GM21515 (cell line): ENCODE results near the gene EP300.
A peak's percentile ranks its signal among the peaks of the same experiment; 100 is the strongest.

ENCODE experiments used
- ATAC-seq: cut with Tn5 transposase; IDR thresholded peaks from one replicate; pipeline ENCODE4 v1.9.1; 2021; ENCODE audit not compliant: unreplicated experiment

EP300 gene

DNA sequence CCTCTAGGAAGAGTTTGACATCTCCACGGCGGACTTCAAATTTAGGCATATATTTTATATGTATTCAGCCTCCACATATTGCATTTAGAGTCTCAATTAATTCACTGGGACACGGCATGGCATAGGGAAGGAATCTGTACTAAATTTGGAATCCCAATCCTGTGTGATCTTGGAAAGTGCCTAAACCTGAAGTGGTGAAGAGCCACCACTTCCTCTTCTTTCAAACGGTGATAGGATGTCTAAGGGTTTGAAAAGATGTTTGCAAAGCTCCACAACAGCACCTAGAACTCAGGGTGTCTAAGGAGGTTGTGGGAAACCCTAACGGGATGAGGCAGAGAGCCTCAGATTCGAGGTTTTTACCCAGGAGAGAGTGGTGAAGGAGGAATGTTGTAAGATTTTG is 111.7 kb downstream of the EP300 start:
- no peak for ATAC-seq

- ATAC-seq: peak; percentile 93
Observed at GRCh38 chr22:41204992-41205900, 112.9 kb downstream of the EP300 start, which contains the start of gene L3MBTL2. Gene L3MBTL2 (plus strand): TSS chr22:41205312. CDS start chr22:41205363, 51 bp downstream.

DNA sequence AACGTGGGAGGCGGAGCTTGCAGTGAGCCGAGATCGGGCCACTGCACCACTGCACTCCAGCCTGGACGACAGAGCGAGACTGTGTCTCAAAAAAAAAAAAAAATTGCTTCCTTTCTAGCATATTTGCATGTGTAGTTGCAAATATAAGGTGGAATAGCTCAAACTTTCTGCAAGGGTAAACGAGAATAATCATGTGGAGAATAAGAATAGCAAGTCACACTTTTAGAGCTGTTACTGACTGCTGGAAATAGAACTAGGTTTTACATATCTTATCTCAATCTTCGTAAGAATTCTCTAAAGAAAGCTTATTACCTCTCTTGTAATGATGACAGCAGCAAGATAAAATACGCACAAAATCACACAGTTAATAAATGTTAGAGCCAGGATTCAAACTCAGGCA is 114.3 kb downstream of the EP300 start:
- ATAC-seq: no peak

DNA sequence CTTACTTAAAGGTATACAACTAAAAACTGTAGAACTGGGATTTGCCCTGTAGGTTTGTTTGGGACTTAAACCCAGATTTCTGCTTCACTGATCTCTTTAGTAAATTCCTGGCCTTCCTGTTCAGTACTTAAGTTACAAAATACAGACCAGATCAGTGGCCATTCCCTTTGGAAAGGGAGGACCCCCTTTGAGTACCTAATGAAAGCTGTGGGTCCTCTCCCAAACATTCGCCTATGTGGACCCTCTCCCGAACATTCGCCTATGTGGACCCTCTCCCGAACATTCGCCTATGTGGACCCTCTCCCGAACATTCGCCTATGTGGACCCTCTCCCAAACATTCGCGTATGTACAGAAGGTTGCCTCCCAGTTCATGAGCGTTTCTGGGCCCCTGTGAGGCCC is 123.0 kb downstream of the EP300 start:
- no peak for ATAC-seq

- ATAC-seq: no peak
Observed at GRCh38 chr22:41215926-41216325, 123.5 kb downstream of the EP300 start.

GRCh38 chr22:41216984-41217383 is 124.6 kb downstream of the EP300 start:
- ATAC-seq: no peak

DNA sequence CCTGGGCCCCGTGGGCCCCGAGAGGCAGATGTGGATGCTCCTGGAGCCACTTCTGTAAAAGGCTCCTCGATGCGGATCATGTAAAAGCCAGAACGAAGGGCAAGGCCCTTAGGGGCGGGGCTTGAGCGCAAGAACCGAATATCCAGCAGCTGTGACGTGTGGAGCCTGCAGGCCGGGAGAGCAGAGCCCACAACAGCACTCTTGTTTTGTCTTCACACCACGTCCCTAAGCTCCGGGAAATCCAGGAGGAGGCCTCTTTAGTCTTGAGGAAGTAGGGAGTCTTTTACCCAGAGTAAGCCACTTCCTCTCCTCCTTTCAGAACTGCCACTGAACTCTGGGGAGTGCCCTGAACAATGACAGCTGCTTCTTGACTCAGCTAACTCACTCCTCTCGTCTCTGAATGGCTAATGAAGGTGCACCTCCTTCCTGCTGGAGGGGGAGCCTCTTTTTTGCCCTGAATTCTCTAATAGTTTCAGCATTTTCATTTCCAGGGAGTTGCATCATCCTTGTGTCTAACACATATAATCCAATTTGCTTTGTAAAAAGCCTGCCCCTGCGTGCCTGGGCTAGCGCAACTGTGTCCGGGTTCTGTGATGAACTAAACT is 125.3 kb downstream of the EP300 start:
- ATAC-seq: no peak

GRCh38 chr22:41222846-41223507 is 130.6 kb downstream of the EP300 start:
- no peak for ATAC-seq

GRCh38 chr22:41223535-41223934 is 131.1 kb downstream of the EP300 start:
- ATAC-seq: no peak

GRCh38 chr22:41226723-41227655 is 134.6 kb downstream of the EP300 start:
- no peak for ATAC-seq

- no peak for ATAC-seq
Observed at GRCh38 chr22:41229215-41229614, 136.8 kb downstream of the EP300 start.
